ENCODE data around the gene CDCA8. TPM values are rescaled to one million over a fixed set of nuclear protein-coding genes. Genes with fewer than 3 reads are reported as not detected.

The CDCA8 gene
- total and polyA plus RNA-seq, 9 of the 15 experiments (the other 6 are each of a cell fraction or from before 2014, with no cell fraction given), result 26.4 to 148 (median 81.8) TPM

DNA sequence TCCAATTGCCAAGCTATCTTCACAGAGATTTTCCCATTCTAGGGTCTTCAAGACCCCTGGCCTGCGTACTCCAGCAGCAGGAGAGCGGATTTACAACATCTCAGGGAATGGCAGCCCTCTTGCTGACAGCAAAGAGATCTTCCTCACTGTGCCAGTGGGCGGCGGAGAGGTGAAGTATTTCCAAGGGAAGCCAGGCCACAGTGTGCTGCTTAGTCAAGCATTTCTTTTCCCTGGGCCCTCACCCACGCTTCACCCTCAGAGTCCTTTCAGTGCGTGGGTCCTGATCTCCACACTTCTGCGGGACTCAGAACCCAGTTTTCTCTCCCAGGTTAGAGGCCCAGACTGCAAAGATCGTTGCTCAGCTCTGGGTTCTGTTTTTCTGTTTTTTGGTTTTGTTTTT lies 13.1 kb downstream of the CDCA8 start:
- Histone ChIP-seq H3K9ac (ENCODE audit: insufficient read depth in 1 of 2, low read depth in 2 of 2, low read length in 2 of 2) (no peak overlapping the region), H3K27me3 (ENCODE audit: control insufficient read depth in 2 of 2, insufficient read depth in 2 of 2, low read length in 2 of 2) (no peaks in the 10 kb centered on the region), H4K20me1 (replicated peaks; ENCODE audit: control insufficient read depth, insufficient read depth, low read length) (0 out of 2 replicates have a peak, but pooled peaks cover 6% of the 10 kb centered on the region), H3K4me1 (replicated peaks in 1 of 2; ENCODE audit: control insufficient read depth in 2 of 2, insufficient read depth in 2 of 2, low read length in 2 of 2) (no peaks in the 10 kb centered on the region), H3K27ac (ENCODE audit: extremely low read depth, low read depth, low read length) (no peak overlapping the region), H3K9me3 (replicated peaks; ENCODE audit: control insufficient read depth, insufficient read depth, low read depth, low read length) (no peaks in the 10 kb centered on the region), H3K9me1 (ENCODE audit: control insufficient read depth, insufficient read depth, low read length) (peaks cover 3% of the 10 kb centered on the region), H3K79me2 (ENCODE audit: control insufficient read depth, insufficient read depth, low read length) (no peaks in the 10 kb centered on the region), H3K4me3 (no peak overlapping the region), H2AFZ (ENCODE audit: low read depth, low read length) (no peak overlapping the region), H3K4me2 (ENCODE audit: insufficient read depth, low read length) (no peak overlapping the region), H3K36me3 (ENCODE audit: control insufficient read depth, insufficient read depth, low read length) (peaks cover 92% of the 10 kb centered on the region)
- DNase-seq (ENCODE audit: extremely low read depth in 1 of 4, low spot score in 3 of 4), result no peak
- in situ Hi-C loops (cut with MboI) (no loop called here), intact Hi-C loops (cut with micrococcal nuclease) (no loop called here)
- no peak for FAIRE-seq
- no peak for ATAC-seq
- 96% methylated on average over 8 of the region's 8 CpGs for WGBS (ENCODE audit: insufficient coverage, low coverage, missing lambda C conversion rate)
- no TSS peak for BruUV-seq (replicated peaks)
- CTCF ChIA-PET (ENCODE audit: low intra/inter-chr PET ratio), result no interaction called here
- TF ChIP-seq ZBTB7A (IDR thresholded peaks at IDR 0.05; ENCODE audit: borderline replicate concordance, control insufficient read depth, low read depth, low read length) (peak; percentile 31; the same call in 1 of the 2 replicates), ADNP (tag; IDR thresholded peaks at IDR 0.05) (no peak), SUPT5H (IDR thresholded peaks at IDR 0.05) (0 out of 2 replicates have a peak, but pooled peaks have one; percentile 33)
- POLR2A ChIA-PET, result interaction anchor here (0.5 to 6.2 kb wide), 5 partner anchors 14 to 1467 kb away, joined by 3 to 49 read pairs (median 3); partner anchors contain the start of gene CDCA8

DNA sequence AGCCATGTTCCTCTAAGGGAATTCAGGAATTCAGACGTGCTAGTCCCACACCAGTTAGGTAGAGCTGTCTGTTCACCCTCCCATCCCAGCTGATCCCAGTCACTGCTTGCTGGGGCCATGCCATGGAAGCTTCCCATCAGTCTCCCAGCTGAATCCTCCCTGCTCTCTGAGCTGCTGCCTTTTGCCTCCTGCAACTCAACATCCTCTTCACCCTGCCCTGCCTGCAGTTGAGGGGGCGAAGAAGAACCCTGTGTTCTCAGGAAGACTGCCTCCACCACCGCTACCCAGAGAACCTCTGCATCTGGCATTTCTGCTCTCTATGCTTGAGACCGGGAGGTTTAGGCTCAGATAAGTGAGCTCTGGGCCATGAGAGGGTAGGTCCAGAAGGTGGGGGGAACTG lies 16.2 kb downstream of the CDCA8 start:
- Histone ChIP-seq H3K27ac (ENCODE audit: extremely low read depth, low read depth, low read length) (no peak overlapping the region), H3K4me2 (ENCODE audit: insufficient read depth, low read length) (no peak overlapping the region), H3K79me2 (ENCODE audit: control insufficient read depth, insufficient read depth, low read length) (no peaks in the 10 kb centered on the region), H3K9ac (ENCODE audit: insufficient read depth in 1 of 2, low read depth in 2 of 2, low read length in 2 of 2) (0 out of 4 replicates have a peak overlapping the region, but pooled peaks of 1 of the 2 experiments have one; percentile 8), H3K9me1 (ENCODE audit: control insufficient read depth, insufficient read depth, low read length) (peaks cover 3% of the 10 kb centered on the region), H3K4me3 (no peak overlapping the region), H3K4me1 (replicated peaks in 1 of 2; ENCODE audit: control insufficient read depth in 2 of 2, insufficient read depth in 2 of 2, low read length in 2 of 2) (no peaks in the 10 kb centered on the region), H3K27me3 (ENCODE audit: control insufficient read depth in 2 of 2, insufficient read depth in 2 of 2, low read length in 2 of 2) (peaks cover 0 to under 1% of the 10 kb centered on the region in 2 experiments; a peak in 1 of 5 replicates), H2AFZ (ENCODE audit: low read depth, low read length) (no peak overlapping the region), H4K20me1 (replicated peaks; ENCODE audit: control insufficient read depth, insufficient read depth, low read length) (0 out of 2 replicates have a peak, but pooled peaks cover 10% of the 10 kb centered on the region), H3K9me3 (replicated peaks; ENCODE audit: control insufficient read depth, insufficient read depth, low read depth, low read length) (no peaks in the 10 kb centered on the region; the same call in 1 of the 2 replicates), H3K36me3 (ENCODE audit: control insufficient read depth, insufficient read depth, low read length) (peaks cover 64% of the 10 kb centered on the region)
- DNase-seq (ENCODE audit: extremely low read depth in 1 of 4, low spot score in 3 of 4) (no peak), FAIRE-seq (no peak), ATAC-seq (no peak)
- WGBS (ENCODE audit: insufficient coverage, low coverage, missing lambda C conversion rate), result 74% methylated on average over 4 of the region's 4 CpGs
- intact Hi-C loops (cut with micrococcal nuclease) (no loop called here), in situ Hi-C loops (cut with MboI) (no loop called here)
- BruUV-seq (replicated peaks), result no TSS peak
- CTCF ChIA-PET (ENCODE audit: low intra/inter-chr PET ratio), result no interaction called here
- POLR2A ChIA-PET, result interaction anchor here (0.6 to 6.2 kb wide), 4 partner anchors 8 to 17 kb away, joined by 3 to 49 read pairs (median 18); partner anchors contain the start of gene CDCA8
- no peak for TF ChIP-seq ZBTB7A (IDR thresholded peaks at IDR 0.05; ENCODE audit: borderline replicate concordance, control insufficient read depth, low read depth, low read length)
- TF ChIP-seq, protein P1, sequence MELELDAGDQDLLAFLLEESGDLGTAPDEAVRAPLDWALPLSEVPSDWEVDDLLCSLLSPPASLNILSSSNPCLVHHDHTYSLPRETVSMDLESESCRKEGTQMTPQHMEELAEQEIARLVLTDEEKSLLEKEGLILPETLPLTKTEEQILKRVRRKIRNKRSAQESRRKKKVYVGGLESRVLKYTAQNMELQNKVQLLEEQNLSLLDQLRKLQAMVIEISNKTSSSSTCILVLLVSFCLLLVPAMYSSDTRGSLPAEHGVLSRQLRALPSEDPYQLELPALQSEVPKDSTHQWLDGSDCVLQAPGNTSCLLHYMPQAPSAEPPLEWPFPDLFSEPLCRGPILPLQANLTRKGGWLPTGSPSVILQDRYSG (tag; conservative IDR thresholded peaks at IDR 0.05; ENCODE audit: low read depth), result no peak
- no peak for TF ChIP-seq SNIP1 (IDR thresholded peaks at IDR 0.05; ENCODE audit: low read depth)
- TF ChIP-seq RBM17 (IDR thresholded peaks at IDR 0.05; ENCODE audit: borderline replicate concordance, low read depth, low read length), result no peak
- no peak for TF ChIP-seq ELF1 (tag; IDR thresholded peaks at IDR 0.05)
- no peak for TF ChIP-seq ESRRB (CRISPR knock-in tag; IDR thresholded peaks at IDR 0.05; ENCODE audit: borderline replicate concordance)

Data from K562 (cell line).